GM23338 (cell line): ENCODE results near the gene SORT1. TPM values are rescaled to one million over a fixed set of nuclear protein-coding genes. Genes with fewer than 3 reads are reported as not detected.
A peak's percentile ranks its signal among the peaks of the same experiment; 100 is the strongest.

Experiments used
- ATAC-seq: fragments of 200-7000 bp; cut with Tn5 transposase; 3 replicates; pipeline ENCODE4 v1.9.1; 2020
- DNase-seq: peaks from one replicate; pipeline ENCODE4 v3.0.0-alpha.2; 2015; ENCODE audit warnings: low spot score
- H2AFZ ChIP-seq: fragments of 200-600 bp; sonication (generic); 2 replicates; pipeline ENCODE4 v1.8.0; 2016; ENCODE audit warnings: antibody characterized with exemption, mild to moderate bottlenecking, moderate library complexity
- H3F3A ChIP-seq: fragments of 200-600 bp; sonication (generic); replicated peaks from 2 replicates; pipeline ENCODE4 v1.8.0; 2017; ENCODE audit warnings: antibody characterized with exemption, mixed run types, low read depth
- H3K27ac ChIP-seq: fragments of 200-600 bp; sonication (generic); 2 replicates; pipeline ENCODE4 v1.6.1; 2016; ENCODE audit warnings: low read depth
- H3K27me3 ChIP-seq: fragments of 200-600 bp; sonication (generic); 2 replicates; pipeline ENCODE4 v1.8.0; 2016; ENCODE audit warnings: mild to moderate bottlenecking, mixed run types, moderate library complexity; ENCODE audit not compliant: insufficient read depth
- H3K36me3 ChIP-seq: fragments of 200-600 bp; sonication (generic); 2 replicates; pipeline ENCODE4 v1.8.0; 2016; ENCODE audit warnings: mild to moderate bottlenecking; ENCODE audit not compliant: insufficient read depth
- H3K4me1 ChIP-seq: fragments of 200-600 bp; sonication (generic); 2 replicates; pipeline ENCODE4 v1.8.0; 2016; ENCODE audit warnings: mild to moderate bottlenecking, moderate library complexity; ENCODE audit not compliant: insufficient read depth
- H3K4me2 ChIP-seq: fragments of 200-600 bp; sonication (generic); 2 replicates; pipeline ENCODE4 v1.7.1; 2017; ENCODE audit warnings: mixed run types
- H3K4me3 ChIP-seq: fragments of 200-600 bp; sonication (generic); 2 replicates; pipeline ENCODE4 v1.6.1; 2016; ENCODE audit warnings: mixed run types
- H3K79me2 ChIP-seq: fragments of 200-600 bp; sonication (generic); replicated peaks from 2 replicates; pipeline ENCODE4 v1.8.0; 2017; ENCODE audit warnings: mild to moderate bottlenecking; ENCODE audit not compliant: insufficient read depth
- H3K9me2 ChIP-seq: fragments of 200-600 bp; sonication (generic); 2 replicates; pipeline ENCODE4 v1.8.0; 2017; ENCODE audit not compliant: insufficient read depth
- H4K20me1 ChIP-seq: fragments of 200-600 bp; sonication (generic); replicated peaks from 2 replicates; pipeline ENCODE4 v1.8.0; 2017; ENCODE audit warnings: mild to moderate bottlenecking; ENCODE audit not compliant: insufficient read depth
- H3K27ac Mint-ChIP-seq: 2 replicates; pipeline ENCODE4 v1.8.0; 2020; ENCODE audit warnings: inconsistent platforms, mild to moderate bottlenecking, moderate library complexity, mixed read lengths
- H3K27me3 Mint-ChIP-seq: 3 replicates; pipeline ENCODE4 v1.8.0; 2022; ENCODE audit warnings: low read depth, mild to moderate bottlenecking, moderate library complexity, mixed read lengths, inconsistent platforms; ENCODE audit not compliant: insufficient read depth, poor library complexity
- H3K36me3 Mint-ChIP-seq: 3 replicates; pipeline ENCODE4 v1.8.0; 2021; ENCODE audit warnings: low read depth, mild to moderate bottlenecking, inconsistent platforms, moderate library complexity, mixed read lengths
- H3K4me1 Mint-ChIP-seq: 3 replicates; pipeline ENCODE4 v1.8.0; 2020; ENCODE audit warnings: mild to moderate bottlenecking, inconsistent platforms, mixed read lengths
- H3K4me3 Mint-ChIP-seq: 3 replicates; pipeline ENCODE4 v1.8.0; 2021; ENCODE audit warnings: moderate library complexity, mild to moderate bottlenecking, inconsistent platforms, mixed read lengths
- H3K9me3 Mint-ChIP-seq: 3 replicates; pipeline ENCODE4 v1.8.0; 2020; ENCODE audit warnings: moderate library complexity, mild to moderate bottlenecking, inconsistent platforms, mixed read lengths
- CREB1 ChIP-seq: fragments of 250-450 bp; sonication (Bioruptor Pico); IDR thresholded peaks from 2 replicates; pipeline ENCODE4 v1.5.0; 2020; ENCODE audit warnings: low read depth, mild to moderate bottlenecking, moderate library complexity
- CTCF ChIP-seq, 2 experiments: fragments of 200-600 bp in 1 of 2; sonication (generic) in 1 of 2; conservative IDR thresholded peaks; 2 replicates each; pipeline versions ENCODE4 v1.5.1 to v1.6.1; 2016 to 2017; ENCODE audit warnings: antibody characterized with exemption in 2 of 2, low read depth in 2 of 2, mild to moderate bottlenecking in 2 of 2, moderate library complexity in 1 of 2
- ETS1 ChIP-seq: IDR thresholded peaks from 2 replicates; pipeline ENCODE4 v1.6.1; 2016; ENCODE audit warnings: antibody characterized with exemption
- EZH2 ChIP-seq: fragments of 200-600 bp; sonication (generic); IDR thresholded peaks from one replicate; pipeline ENCODE4 v1.8.0; 2017; ENCODE audit warnings: antibody characterized with exemption, mild to moderate bottlenecking, low read depth; ENCODE audit not compliant: unreplicated experiment
- EZH2phosphoT487 ChIP-seq: fragments of 200-600 bp; sonication (generic); IDR thresholded peaks from one replicate; pipeline ENCODE4 v1.8.1; 2018; ENCODE audit warnings: antibody characterized with exemption; ENCODE audit not compliant: unreplicated experiment
- JUNB ChIP-seq: IDR thresholded peaks from one replicate; pipeline ENCODE4 v1.6.1; 2016; ENCODE audit warnings: antibody characterized with exemption; ENCODE audit not compliant: unreplicated experiment
- NANOG ChIP-seq: IDR thresholded peaks from 2 replicates; pipeline ENCODE4 v1.6.1; 2016; ENCODE audit warnings: antibody characterized with exemption, borderline replicate concordance
- POLR2AphosphoS5 ChIP-seq: IDR thresholded peaks from 2 replicates; pipeline ENCODE4 v1.6.1; 2016; ENCODE audit warnings: antibody characterized with exemption, low read depth
- STAT1 ChIP-seq: IDR thresholded peaks from one replicate; pipeline ENCODE4 v1.6.1; 2016; ENCODE audit warnings: antibody characterized with exemption; ENCODE audit not compliant: unreplicated experiment
- ZNF114 ChIP-seq: fragments of 250-450 bp; sonication (Bioruptor Pico); IDR thresholded peaks from 2 replicates; pipeline ENCODE4 v1.5.0; 2020; ENCODE audit warnings: mild to moderate bottlenecking, moderate library complexity
- ZNF331 ChIP-seq: fragments of 250-450 bp; sonication (Bioruptor Pico); IDR thresholded peaks from 2 replicates; pipeline ENCODE4 v1.5.0; 2020; ENCODE audit warnings: low read depth, mild to moderate bottlenecking, moderate library complexity
- polyA plus RNA-seq: library from polyadenylated mRNA; unstranded; fragments of >200 nt; fragmentation: Nextera tagmentation; extraction: Ambion mirVana; gene quantifications from 2 replicates; pipeline ENCODE4 v1.2.1, GENCODE V29; 2016
- total RNA-seq: library from RNA; depleted of rRNA; stranded (reverse); fragments of >200 nt; shearing (Covaris generic); gene quantifications from 2 replicates; pipeline ENCODE4 v1.2.3, GENCODE V29; 2014
- TF ChIP-seq, protein P1 (sequence below): fragments of 250-450 bp; sonication (Bioruptor Pico); IDR thresholded peaks from 2 replicates; pipeline ENCODE4 v1.5.0; 2020; ENCODE audit warnings: mild to moderate bottlenecking, moderate library complexity
- TF ChIP-seq, protein P2 (sequence below): IDR thresholded peaks from one replicate; pipeline ENCODE4 v1.6.1; 2018; ENCODE audit warnings: antibody characterized with exemption; ENCODE audit not compliant: unreplicated experiment

SORT1 gene
- total and polyA plus RNA-seq, 2 experiments from 2014 or later, result 10.9 to 55.4 TPM

DNA sequence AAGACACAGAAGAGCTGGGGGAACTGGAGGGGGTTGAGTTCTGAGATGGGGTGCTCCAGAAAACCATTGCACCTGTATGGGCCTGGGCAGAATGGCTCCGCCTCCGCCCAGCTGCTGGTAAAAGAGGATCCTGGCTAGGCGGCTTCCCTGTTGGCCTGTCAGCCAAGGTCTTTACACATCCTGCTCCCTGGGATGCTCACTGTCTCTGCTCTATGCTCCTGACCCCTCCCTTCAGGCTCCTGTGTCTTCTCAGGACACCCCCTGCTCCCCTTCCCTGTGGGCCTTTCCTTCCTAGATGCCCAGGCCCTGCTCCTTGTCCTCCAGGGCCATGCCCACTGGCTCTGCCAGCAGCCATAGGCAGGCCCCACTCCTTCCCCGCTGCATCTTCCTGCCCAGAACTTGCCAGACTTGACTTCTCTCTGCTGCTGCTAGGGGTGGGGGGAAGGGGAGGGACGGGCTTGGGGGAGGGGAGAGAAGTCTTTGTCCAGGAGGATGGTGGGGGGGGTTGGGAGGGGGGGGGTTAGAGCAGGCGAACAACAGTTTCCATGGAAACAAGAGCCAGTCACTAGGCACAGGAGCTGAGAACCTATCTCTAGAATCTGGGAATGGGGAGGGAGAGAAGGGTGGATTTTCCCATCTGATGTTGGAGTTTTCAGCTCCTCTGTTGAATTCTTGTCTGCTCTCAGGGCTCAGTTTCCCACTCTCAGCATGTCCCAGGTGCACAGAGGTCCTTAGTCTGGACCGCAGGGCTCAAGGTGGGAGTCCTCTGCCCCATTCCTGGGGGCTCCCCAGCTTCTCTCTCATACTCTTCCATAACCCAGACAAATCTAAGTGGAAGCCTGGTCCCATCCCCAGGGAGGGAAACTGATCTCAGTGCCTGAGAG lies 137.8 kb downstream of the SORT1 start:
- peaks cover 11% of the 10 kb centered on the region for H3K27me3 Mint-ChIP-seq
- no peak overlapping the region for H3K4me3 Mint-ChIP-seq
- H3K27ac Mint-ChIP-seq, result peak overlapping the region; percentile 88
- no peak overlapping the region for H2AFZ ChIP-seq
- H3F3A ChIP-seq, result 0 out of 2 replicates have a peak, but pooled peaks cover 5% of the 10 kb centered on the region
- H3K4me2 ChIP-seq, result no peak overlapping the region
- H3K4me1 Mint-ChIP-seq, result peaks cover 30% of the 10 kb centered on the region
- H3K27ac ChIP-seq, result no peak overlapping the region
- peaks cover 8% of the 10 kb centered on the region for H3K4me1 ChIP-seq
- peak; percentile 5 for ATAC-seq
- H3K79me2 ChIP-seq, result 0 out of 2 replicates have a peak, but pooled peaks cover 11% of the 10 kb centered on the region
- H3K27me3 ChIP-seq, result no peaks in the 10 kb centered on the region
- no peaks in the 10 kb centered on the region; the same call in 1 of the 2 replicates for H4K20me1 ChIP-seq
- no peaks in the 10 kb centered on the region; the same call in 1 of the 2 replicates for H3K36me3 ChIP-seq
- DNase-seq, result no peak
- no peaks in the 10 kb centered on the region; the same call in 1 of the 3 replicates for H3K9me3 Mint-ChIP-seq
- no peak for TF ChIP-seq STAT1
- TF ChIP-seq CREB1, result no peak
- TF ChIP-seq, protein P1, sequence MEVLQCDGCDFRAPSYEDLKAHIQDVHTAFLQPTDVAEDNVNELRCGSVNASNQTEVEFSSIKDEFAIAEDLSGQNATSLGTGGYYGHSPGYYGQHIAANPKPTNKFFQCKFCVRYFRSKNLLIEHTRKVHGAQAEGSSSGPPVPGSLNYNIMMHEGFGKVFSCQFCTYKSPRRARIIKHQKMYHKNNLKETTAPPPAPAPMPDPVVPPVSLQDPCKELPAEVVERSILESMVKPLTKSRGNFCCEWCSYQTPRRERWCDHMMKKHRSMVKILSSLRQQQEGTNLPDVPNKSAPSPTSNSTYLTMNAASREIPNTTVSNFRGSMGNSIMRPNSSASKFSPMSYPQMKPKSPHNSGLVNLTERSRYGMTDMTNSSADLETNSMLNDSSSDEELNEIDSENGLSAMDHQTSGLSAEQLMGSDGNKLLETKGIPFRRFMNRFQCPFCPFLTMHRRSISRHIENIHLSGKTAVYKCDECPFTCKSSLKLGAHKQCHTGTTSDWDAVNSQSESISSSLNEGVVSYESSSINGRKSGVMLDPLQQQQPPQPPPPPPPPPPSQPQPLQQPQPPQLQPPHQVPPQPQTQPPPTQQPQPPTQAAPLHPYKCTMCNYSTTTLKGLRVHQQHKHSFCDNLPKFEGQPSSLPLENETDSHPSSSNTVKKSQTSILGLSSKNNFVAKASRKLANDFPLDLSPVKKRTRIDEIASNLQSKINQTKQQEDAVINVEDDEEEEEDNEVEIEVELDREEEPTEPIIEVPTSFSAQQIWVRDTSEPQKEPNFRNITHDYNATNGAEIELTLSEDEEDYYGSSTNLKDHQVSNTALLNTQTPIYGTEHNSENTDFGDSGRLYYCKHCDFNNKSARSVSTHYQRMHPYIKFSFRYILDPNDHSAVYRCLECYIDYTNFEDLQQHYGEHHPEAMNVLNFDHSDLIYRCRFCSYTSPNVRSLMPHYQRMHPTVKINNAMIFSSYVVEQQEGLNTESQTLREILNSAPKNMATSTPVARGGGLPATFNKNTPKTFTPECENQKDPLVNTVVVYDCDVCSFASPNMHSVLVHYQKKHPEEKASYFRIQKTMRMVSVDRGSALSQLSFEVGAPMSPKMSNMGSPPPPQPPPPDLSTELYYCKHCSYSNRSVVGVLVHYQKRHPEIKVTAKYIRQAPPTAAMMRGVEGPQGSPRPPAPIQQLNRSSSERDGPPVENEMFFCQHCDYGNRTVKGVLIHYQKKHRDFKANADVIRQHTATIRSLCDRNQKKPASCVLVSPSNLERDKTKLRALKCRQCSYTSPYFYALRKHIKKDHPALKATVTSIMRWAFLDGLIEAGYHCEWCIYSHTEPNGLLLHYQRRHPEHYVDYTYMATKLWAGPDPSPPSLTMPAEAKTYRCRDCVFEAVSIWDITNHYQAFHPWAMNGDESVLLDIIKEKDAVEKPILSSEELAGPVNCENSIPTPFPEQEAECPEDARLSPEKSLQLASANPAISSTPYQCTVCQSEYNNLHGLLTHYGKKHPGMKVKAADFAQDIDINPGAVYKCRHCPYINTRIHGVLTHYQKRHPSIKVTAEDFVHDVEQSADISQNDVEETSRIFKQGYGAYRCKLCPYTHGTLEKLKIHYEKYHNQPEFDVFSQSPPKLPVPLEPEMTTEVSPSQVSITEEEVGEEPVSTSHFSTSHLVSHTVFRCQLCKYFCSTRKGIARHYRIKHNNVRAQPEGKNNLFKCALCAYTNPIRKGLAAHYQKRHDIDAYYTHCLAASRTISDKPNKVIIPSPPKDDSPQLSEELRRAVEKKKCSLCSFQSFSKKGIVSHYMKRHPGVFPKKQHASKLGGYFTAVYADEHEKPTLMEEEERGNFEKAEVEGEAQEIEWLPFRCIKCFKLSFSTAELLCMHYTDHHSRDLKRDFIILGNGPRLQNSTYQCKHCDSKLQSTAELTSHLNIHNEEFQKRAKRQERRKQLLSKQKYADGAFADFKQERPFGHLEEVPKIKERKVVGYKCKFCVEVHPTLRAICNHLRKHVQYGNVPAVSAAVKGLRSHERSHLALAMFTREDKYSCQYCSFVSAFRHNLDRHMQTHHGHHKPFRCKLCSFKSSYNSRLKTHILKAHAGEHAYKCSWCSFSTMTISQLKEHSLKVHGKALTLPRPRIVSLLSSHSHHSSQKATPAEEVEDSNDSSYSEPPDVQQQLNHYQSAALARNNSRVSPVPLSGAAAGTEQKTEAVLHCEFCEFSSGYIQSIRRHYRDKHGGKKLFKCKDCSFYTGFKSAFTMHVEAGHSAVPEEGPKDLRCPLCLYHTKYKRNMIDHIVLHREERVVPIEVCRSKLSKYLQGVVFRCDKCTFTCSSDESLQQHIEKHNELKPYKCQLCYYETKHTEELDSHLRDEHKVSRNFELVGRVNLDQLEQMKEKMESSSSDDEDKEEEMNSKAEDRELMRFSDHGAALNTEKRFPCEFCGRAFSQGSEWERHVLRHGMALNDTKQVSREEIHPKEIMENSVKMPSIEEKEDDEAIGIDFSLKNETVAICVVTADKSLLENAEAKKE (CRISPR knock-in tag), result no peak
- TF ChIP-seq CTCF (conservative IDR thresholded peaks at IDR 0.05; ENCODE audit: low read depth in 2 of 2), result no peak
- no peak for TF ChIP-seq EZH2
- no peak for TF ChIP-seq ZNF331 (CRISPR knock-in tag)
- TF ChIP-seq NANOG, result no peak
- no peak for TF ChIP-seq EZH2phosphoT487
- TF ChIP-seq POLR2AphosphoS5, result no peak
- no peak for TF ChIP-seq ZNF114 (CRISPR knock-in tag)
- TF ChIP-seq JUNB, result no peak
- no peak for TF ChIP-seq ETS1
- TF ChIP-seq, protein P2, sequence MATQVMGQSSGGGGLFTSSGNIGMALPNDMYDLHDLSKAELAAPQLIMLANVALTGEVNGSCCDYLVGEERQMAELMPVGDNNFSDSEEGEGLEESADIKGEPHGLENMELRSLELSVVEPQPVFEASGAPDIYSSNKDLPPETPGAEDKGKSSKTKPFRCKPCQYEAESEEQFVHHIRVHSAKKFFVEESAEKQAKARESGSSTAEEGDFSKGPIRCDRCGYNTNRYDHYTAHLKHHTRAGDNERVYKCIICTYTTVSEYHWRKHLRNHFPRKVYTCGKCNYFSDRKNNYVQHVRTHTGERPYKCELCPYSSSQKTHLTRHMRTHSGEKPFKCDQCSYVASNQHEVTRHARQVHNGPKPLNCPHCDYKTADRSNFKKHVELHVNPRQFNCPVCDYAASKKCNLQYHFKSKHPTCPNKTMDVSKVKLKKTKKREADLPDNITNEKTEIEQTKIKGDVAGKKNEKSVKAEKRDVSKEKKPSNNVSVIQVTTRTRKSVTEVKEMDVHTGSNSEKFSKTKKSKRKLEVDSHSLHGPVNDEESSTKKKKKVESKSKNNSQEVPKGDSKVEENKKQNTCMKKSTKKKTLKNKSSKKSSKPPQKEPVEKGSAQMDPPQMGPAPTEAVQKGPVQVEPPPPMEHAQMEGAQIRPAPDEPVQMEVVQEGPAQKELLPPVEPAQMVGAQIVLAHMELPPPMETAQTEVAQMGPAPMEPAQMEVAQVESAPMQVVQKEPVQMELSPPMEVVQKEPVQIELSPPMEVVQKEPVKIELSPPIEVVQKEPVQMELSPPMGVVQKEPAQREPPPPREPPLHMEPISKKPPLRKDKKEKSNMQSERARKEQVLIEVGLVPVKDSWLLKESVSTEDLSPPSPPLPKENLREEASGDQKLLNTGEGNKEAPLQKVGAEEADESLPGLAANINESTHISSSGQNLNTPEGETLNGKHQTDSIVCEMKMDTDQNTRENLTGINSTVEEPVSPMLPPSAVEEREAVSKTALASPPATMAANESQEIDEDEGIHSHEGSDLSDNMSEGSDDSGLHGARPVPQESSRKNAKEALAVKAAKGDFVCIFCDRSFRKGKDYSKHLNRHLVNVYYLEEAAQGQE, result no peak
- no peak overlapping the region for H3K4me3 ChIP-seq
- peaks cover 3% of the 10 kb centered on the region; the same call in 2 of the 3 replicates for H3K36me3 Mint-ChIP-seq
- H3K9me2 ChIP-seq, result no peaks in the 10 kb centered on the region
